K562 (cell line): ENCODE results near the gene TCF4. TPM values are rescaled to one million over a fixed set of nuclear protein-coding genes. Genes with fewer than 3 reads are reported as not detected.

ENCODE experiments used
- ATAC-seq: fragments of 200-7000 bp; cut with Tn5 transposase; 3 replicates; pipeline ENCODE4 v1.9.1; 2020; ENCODE audit warnings: moderate library complexity
- BruUV-seq: library from RNA; stranded (reverse); fragments of 400-500 nt; replicated peaks from 2 replicates; lab custom pipeline; 2021; lab: Mats Ljungman, UMichigan
- CTCF ChIA-PET: fragments of 300-600 bp; formaldehyde crosslinking; extraction: SDS; loops from one replicate; lab custom pipeline; 2021; ENCODE audit warnings: low intra/inter-chr PET ratio; lab: Yijun Ruan, JAX
- POLR2A ChIA-PET: fragments of 300-600, 350-650 bp; sonication (Branson Sonifier 250); formaldehyde crosslinking; extraction: SDS; loops from one replicate; lab custom pipeline; 2021; ENCODE audit warnings: antibody characterized with exemption, inconsistent platforms; lab: Yijun Ruan, JAX
- DNase-seq, 4 experiments: peaks; one replicate each; pipeline versions ENCODE4 v3.0.0 to v3.0.0-alpha.2; 2011 to 2018; ENCODE audit warnings: low spot score in 3 of 4, mixed read lengths in 3 of 4; ENCODE audit errors: extremely low read depth in 1 of 4
- FAIRE-seq: peaks from 2 replicates; lab custom pipeline; 2011; peaks lifted over from hg19 to GRCh38; lab: Jason Lieb, UNC
- H2AFZ ChIP-seq: 2 replicates; pipeline ENCODE4 v1.6.0; 2011; ENCODE audit warnings: low read depth, low read length, control low read depth, inconsistent platforms
- H3K27ac ChIP-seq: fragments of 200-600 bp; 3 replicates; pipeline ENCODE4 v1.8.0; 2011; ENCODE audit warnings: low read depth, mild to moderate bottlenecking, control low read depth, inconsistent platforms, low read length, moderate library complexity, mixed read lengths; ENCODE audit errors: extremely low read depth
- H3K27me3 ChIP-seq, 2 experiments: fragments of 300-600 bp in 1 of 2; 2 replicates in 1 of 2; 3 replicates in 1 of 2; pipeline versions ENCODE4 v1.6.0 to v1.8.0; 2011; ENCODE audit warnings: inconsistent platforms in 2 of 2, low read length in 2 of 2, mild to moderate bottlenecking in 1 of 2, mixed read lengths in 1 of 2, moderate library complexity in 1 of 2; ENCODE audit not compliant: control insufficient read depth in 2 of 2, insufficient read depth in 2 of 2
- H3K36me3 ChIP-seq: fragments of 300-600 bp; 3 replicates; pipeline ENCODE4 v1.8.0; 2011; ENCODE audit warnings: mild to moderate bottlenecking, low read length, inconsistent platforms; ENCODE audit not compliant: control insufficient read depth, insufficient read depth
- H3K4me1 ChIP-seq, 2 experiments: fragments of 200-600 bp in 1 of 2; replicated peaks in 1 of 2; 2 replicates in 1 of 2; 3 replicates in 1 of 2; pipeline versions ENCODE4 v1.5.1 to v1.8.0; 2011; ENCODE audit warnings: inconsistent platforms in 2 of 2, low read length in 2 of 2, mild to moderate bottlenecking in 1 of 2, mixed read lengths in 1 of 2, moderate library complexity in 1 of 2; ENCODE audit not compliant: control insufficient read depth in 2 of 2, insufficient read depth in 2 of 2
- H3K4me2 ChIP-seq: 2 replicates; pipeline ENCODE4 v1.6.1; 2011; ENCODE audit warnings: low read length, control low read depth, inconsistent platforms, mixed read lengths; ENCODE audit not compliant: insufficient read depth
- H3K4me3 ChIP-seq: fragments of 200-600 bp; sonication (generic), shearing (Covaris generic); 2 replicates; pipeline ENCODE4 v1.5.1; 2016; ENCODE audit warnings: control low read depth, inconsistent platforms
- H3K79me2 ChIP-seq: fragments of 200-600 bp; 3 replicates; pipeline ENCODE4 v1.8.0; 2011; ENCODE audit warnings: low read length, inconsistent platforms; ENCODE audit not compliant: control insufficient read depth, insufficient read depth
- H3K9ac ChIP-seq, 2 experiments: 2 replicates each; pipeline versions ENCODE4 v1.6.0 to v1.6.1; 2011; ENCODE audit warnings: low read depth in 2 of 2, low read length in 2 of 2, control low read depth in 1 of 2, inconsistent platforms in 1 of 2, mild to moderate bottlenecking in 1 of 2, mixed read lengths in 1 of 2; ENCODE audit not compliant: insufficient read depth in 1 of 2
- H3K9me1 ChIP-seq: one replicate; pipeline ENCODE4 v1.6.0; 2011; ENCODE audit warnings: inconsistent platforms, mild to moderate bottlenecking, low read length, moderate library complexity; ENCODE audit not compliant: control insufficient read depth, insufficient read depth
- H3K9me3 ChIP-seq: replicated peaks from 2 replicates; pipeline ENCODE4 v1.5.1; 2011; ENCODE audit warnings: low read depth, low read length, inconsistent platforms; ENCODE audit not compliant: control insufficient read depth, insufficient read depth
- H4K20me1 ChIP-seq: replicated peaks from 2 replicates; pipeline ENCODE4 v1.6.1; 2011; ENCODE audit warnings: low read length, inconsistent platforms, mixed read lengths; ENCODE audit not compliant: control insufficient read depth, insufficient read depth
- FOXK2 ChIP-seq, 2 experiments: fragments of 450-650 bp; IDR thresholded peaks in 1 of 2; conservative IDR thresholded peaks in 1 of 2; 2 replicates each; pipeline ENCODE4 v1.6.1; 2016; ENCODE audit warnings: low read depth in 2 of 2, mild to moderate bottlenecking in 1 of 2
- GTF2E2 ChIP-seq: fragments of 200-800 bp; sonication (Bioruptor generic); IDR thresholded peaks from 2 replicates; pipeline ENCODE4 v1.6.1; 2016; ENCODE audit warnings: missing genetic modification characterization, missing compliant biosample characterization
- HDAC2 ChIP-seq: fragments of 450-650 bp; IDR thresholded peaks from 2 replicates; pipeline ENCODE4 v1.6.1; 2016; ENCODE audit warnings: mild to moderate bottlenecking
- MAZ ChIP-seq, 2 experiments: fragments of 450-650 bp in 1 of 2; sonication (generic) in 1 of 2; formaldehyde crosslinking; IDR thresholded peaks in 1 of 2; conservative IDR thresholded peaks in 1 of 2; 2 replicates each; pipeline versions ENCODE4 v1.4.0 to v1.5.0; 2020; ENCODE audit warnings: mild to moderate bottlenecking in 1 of 2, missing genetic modification reagents in 1 of 2
- NEUROD1 ChIP-seq: fragments of 150-350 bp; IDR thresholded peaks from 2 replicates; pipeline ENCODE4 v1.6.1; 2014; ENCODE audit warnings: borderline replicate concordance, low read length, low read depth; ENCODE audit not compliant: partially characterized antibody
- POLR2A ChIP-seq: fragments of 450-650 bp; conservative IDR thresholded peaks from 2 replicates; pipeline ENCODE4 v1.6.1; 2016
- RFX1 ChIP-seq: fragments of 450-650 bp; IDR thresholded peaks from 2 replicates; pipeline ENCODE4 v1.6.1; 2016; ENCODE audit warnings: mild to moderate bottlenecking, moderate library complexity
- SAFB ChIP-seq: fragments of 200-400 bp; formaldehyde crosslinking; IDR thresholded peaks from 2 replicates; pipeline ENCODE4 v1.6.1; 2017; ENCODE audit warnings: low read depth, low read length, borderline replicate concordance
- SREBF1 ChIP-seq: fragments of 150-350 bp; IDR thresholded peaks from 2 replicates; pipeline ENCODE4 v1.6.1; 2014; ENCODE audit warnings: antibody characterized with exemption, low read depth, low read length, borderline replicate concordance
- STAG1 ChIP-seq: sonication (generic); formaldehyde crosslinking; IDR thresholded peaks from 2 replicates; pipeline ENCODE4 v1.5.0; 2020; ENCODE audit warnings: missing genetic modification reagents, borderline replicate concordance
- TCF3 ChIP-seq: sonication (generic); formaldehyde crosslinking; IDR thresholded peaks from 2 replicates; pipeline ENCODE4 v1.4.0; 2020; ENCODE audit warnings: mild to moderate bottlenecking, missing genetic modification reagents
- ZNF184 ChIP-seq: sonication (generic); formaldehyde crosslinking; IDR thresholded peaks from 2 replicates; pipeline ENCODE4 v1.5.0; 2020; ENCODE audit warnings: missing genetic modification reagents
- ZNF586 ChIP-seq: fragments of 450-650 bp; formaldehyde crosslinking; conservative IDR thresholded peaks from 2 replicates; pipeline ENCODE4 v1.4.0; 2020; ENCODE audit warnings: mild to moderate bottlenecking, moderate library complexity
- WGBS: fragments of 100-300 bp; shearing (Covaris generic); methylation state at CpG from one replicate; pipeline ENCODE4 v1.1.6; 2016; ENCODE audit warnings: low coverage, mixed read lengths; ENCODE audit not compliant: insufficient coverage; ENCODE audit errors: missing lambda C conversion rate; 5-methylcytosine and 5-hydroxymethylcytosine counted together
- in situ Hi-C: fragments of 300-500 bp; cut with MboI; formaldehyde crosslinking; loops from 4 replicates; pipeline ENCODE4 v1.15.0; 2018; ENCODE audit warnings: inconsistent platforms, mixed read lengths
- intact Hi-C: fragments of 100-400 bp; cut with micrococcal nuclease; formaldehyde crosslinking; loops from 2 replicates; pipeline ENCODE4 v1.14.2; 2022
- polyA plus RNA-seq, 8 experiments: library from polyadenylated mRNA; depleted of rRNA in 4 of 8; stranded (reverse) in 5 of 8; unstranded in 3 of 8; fragments of >200 nt; fragmentation: Nextera tagmentation in 2 of 8; fragmentation: Illumina TruSeq in 1 of 8; extraction: Ambion mirVana in 2 of 8; extraction: Trizol in 1 of 8; gene quantifications; 2 replicates each; pipeline versions ENCODE4 v1.2.1 to v1.2.3, GENCODE V29; 2011 to 2014; ENCODE audit warnings: inconsistent platforms in 1 of 8, missing spikeins in 1 of 8
- total RNA-seq, 7 experiments: library from RNA; depleted of rRNA in 6 of 7; stranded (reverse); fragments of >200 nt in 6 of 7; fragmentation: Illumina TruSeq in 2 of 7; extraction: Trizol in 2 of 7; gene quantifications; 2 replicates each; pipeline versions ENCODE4 v1.2.1 to v1.2.3, GENCODE V29; 2011 to 2021; ENCODE audit warnings: low replicate concordance in 1 of 7
- TF ChIP-seq, protein P1 (sequence below): fragments of 250-450 bp; sonication (Bioruptor Pico); IDR thresholded peaks from 2 replicates; pipeline ENCODE4 v1.8.0; 2021; ENCODE audit warnings: mild to moderate bottlenecking, moderate library complexity
- TF ChIP-seq, protein P2 (sequence below): IDR thresholded peaks from 2 replicates; pipeline ENCODE4 v1.6.1; 2011; ENCODE audit warnings: borderline replicate concordance, low read depth, mild to moderate bottlenecking, moderate library complexity, low read length; ENCODE audit not compliant: insufficient read depth, poor library complexity, severe bottlenecking
- TF ChIP-seq, protein P3 (sequence below): fragments of 450-650 bp; IDR thresholded peaks from 2 replicates; pipeline ENCODE4 v1.6.1; 2016; ENCODE audit warnings: low read depth, mild to moderate bottlenecking, moderate library complexity
- TF ChIP-seq, protein P4 (sequence below): fragments of 450-650 bp; formaldehyde crosslinking; IDR thresholded peaks from 2 replicates; pipeline ENCODE4 v1.4.0; 2020; ENCODE audit warnings: mild to moderate bottlenecking, mixed read lengths

TCF4 gene
- total and polyA plus RNA-seq, 9 of the 15 experiments (the other 6 are each of a cell fraction or from before 2014, with no cell fraction given) = 4.8 to 24.7 (median 15.2) TPM

DNA sequence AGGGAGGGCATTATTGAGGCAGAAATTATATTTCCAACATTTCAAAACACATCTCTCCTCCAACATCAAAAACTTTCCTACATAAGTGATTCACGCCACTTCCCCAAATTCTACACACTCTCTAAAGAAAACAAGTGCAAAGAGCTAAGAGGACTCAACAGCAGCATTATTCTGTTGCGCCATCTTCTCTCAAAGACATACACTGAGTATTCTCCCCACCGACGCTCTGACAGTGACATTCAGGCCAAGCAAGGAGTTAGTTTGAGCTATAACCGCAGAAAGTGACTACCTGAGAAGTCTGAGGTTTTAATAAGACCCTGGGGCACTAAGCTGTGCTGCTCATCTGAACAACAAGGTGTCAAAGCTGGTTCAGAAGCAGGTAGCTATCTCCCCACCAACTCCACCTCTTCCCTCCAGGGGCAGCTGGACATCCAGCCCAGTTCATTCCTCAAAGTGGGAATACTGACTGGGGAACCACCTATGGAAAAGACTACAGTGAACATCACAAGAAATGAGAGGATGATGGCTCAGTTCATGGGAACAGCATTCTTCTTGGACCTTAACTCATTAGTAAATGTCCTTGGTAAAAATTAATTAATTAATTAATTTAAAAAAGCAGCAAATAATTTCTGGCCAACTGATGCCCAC is 319.2 kb downstream of the TCF4 start:
- 96% methylated on average over 5 of the region's 5 CpGs for WGBS
- H3K4me2 ChIP-seq = no peak overlapping the region
- TF ChIP-seq SAFB (no peak), ZNF586 (no peak), TCF3 (CRISPR knock-in tag) (no peak), ZNF184 (CRISPR knock-in tag) (no peak), MAZ (CRISPR knock-in tag; conservative IDR thresholded peaks at IDR 0.05 in 1 of 2, IDR thresholded peaks at IDR 0.05 in 1 of 2) (no peak), GTF2E2 (no peak), POLR2A (no peak), HDAC2 (no peak), FOXK2 (conservative IDR thresholded peaks at IDR 0.05 in 1 of 2, IDR thresholded peaks at IDR 0.05 in 1 of 2; ENCODE audit: low read depth in 2 of 2) (no peak), NEUROD1 (no peak), STAG1 (CRISPR knock-in tag) (no peak), SREBF1 (no peak), RFX1 (no peak)
- TF ChIP-seq, protein P1, sequence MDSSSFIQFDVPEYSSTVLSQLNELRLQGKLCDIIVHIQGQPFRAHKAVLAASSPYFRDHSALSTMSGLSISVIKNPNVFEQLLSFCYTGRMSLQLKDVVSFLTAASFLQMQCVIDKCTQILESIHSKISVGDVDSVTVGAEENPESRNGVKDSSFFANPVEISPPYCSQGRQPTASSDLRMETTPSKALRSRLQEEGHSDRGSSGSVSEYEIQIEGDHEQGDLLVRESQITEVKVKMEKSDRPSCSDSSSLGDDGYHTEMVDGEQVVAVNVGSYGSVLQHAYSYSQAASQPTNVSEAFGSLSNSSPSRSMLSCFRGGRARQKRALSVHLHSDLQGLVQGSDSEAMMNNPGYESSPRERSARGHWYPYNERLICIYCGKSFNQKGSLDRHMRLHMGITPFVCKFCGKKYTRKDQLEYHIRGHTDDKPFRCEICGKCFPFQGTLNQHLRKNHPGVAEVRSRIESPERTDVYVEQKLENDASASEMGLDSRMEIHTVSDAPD (CRISPR knock-in tag) = no peak
- TF ChIP-seq, protein P2, sequence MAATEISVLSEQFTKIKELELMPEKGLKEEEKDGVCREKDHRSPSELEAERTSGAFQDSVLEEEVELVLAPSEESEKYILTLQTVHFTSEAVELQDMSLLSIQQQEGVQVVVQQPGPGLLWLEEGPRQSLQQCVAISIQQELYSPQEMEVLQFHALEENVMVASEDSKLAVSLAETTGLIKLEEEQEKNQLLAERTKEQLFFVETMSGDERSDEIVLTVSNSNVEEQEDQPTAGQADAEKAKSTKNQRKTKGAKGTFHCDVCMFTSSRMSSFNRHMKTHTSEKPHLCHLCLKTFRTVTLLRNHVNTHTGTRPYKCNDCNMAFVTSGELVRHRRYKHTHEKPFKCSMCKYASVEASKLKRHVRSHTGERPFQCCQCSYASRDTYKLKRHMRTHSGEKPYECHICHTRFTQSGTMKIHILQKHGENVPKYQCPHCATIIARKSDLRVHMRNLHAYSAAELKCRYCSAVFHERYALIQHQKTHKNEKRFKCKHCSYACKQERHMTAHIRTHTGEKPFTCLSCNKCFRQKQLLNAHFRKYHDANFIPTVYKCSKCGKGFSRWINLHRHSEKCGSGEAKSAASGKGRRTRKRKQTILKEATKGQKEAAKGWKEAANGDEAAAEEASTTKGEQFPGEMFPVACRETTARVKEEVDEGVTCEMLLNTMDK = no peak
- TF ChIP-seq, protein P3, sequence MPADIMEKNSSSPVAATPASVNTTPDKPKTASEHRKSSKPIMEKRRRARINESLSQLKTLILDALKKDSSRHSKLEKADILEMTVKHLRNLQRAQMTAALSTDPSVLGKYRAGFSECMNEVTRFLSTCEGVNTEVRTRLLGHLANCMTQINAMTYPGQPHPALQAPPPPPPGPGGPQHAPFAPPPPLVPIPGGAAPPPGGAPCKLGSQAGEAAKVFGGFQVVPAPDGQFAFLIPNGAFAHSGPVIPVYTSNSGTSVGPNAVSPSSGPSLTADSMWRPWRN = no peak
- TF ChIP-seq, protein P4, sequence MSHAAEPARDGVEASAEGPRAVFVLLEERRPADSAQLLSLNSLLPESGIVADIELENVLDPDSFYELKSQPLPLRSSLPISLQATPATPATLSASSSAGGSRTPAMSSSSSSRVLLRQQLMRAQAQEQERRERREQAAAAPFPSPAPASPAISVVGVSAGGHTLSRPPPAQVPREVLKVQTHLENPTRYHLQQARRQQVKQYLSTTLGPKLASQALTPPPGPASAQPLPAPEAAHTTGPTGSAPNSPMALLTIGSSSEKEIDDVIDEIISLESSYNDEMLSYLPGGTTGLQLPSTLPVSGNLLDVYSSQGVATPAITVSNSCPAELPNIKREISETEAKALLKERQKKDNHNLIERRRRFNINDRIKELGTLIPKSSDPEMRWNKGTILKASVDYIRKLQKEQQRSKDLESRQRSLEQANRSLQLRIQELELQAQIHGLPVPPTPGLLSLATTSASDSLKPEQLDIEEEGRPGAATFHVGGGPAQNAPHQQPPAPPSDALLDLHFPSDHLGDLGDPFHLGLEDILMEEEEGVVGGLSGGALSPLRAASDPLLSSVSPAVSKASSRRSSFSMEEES (CRISPR knock-in tag) = no peak

More for the DNA sequence above, 319.2 kb downstream of the TCF4 start:
- H3K36me3 ChIP-seq = peaks cover 7% of the 10 kb centered on the region; the same call in 2 of the 3 replicates
- no peaks in the 10 kb centered on the region for H3K27me3 ChIP-seq
- H3K9me1 ChIP-seq = no peaks in the 10 kb centered on the region
- FAIRE-seq = no peak
- ChIA-PET CTCF (no interaction called here), POLR2A (interaction anchor here (0.7 kb wide), 1 partner anchor 228 kb away, joined by 4 read pairs; no protein-coding TSS in a partner anchor)
- H3K27ac ChIP-seq = no peak overlapping the region
- no peak overlapping the region for H2AFZ ChIP-seq
- no peaks in the 10 kb centered on the region for H3K9me3 ChIP-seq
- H4K20me1 ChIP-seq = no peaks in the 10 kb centered on the region
- intact Hi-C loops (no loop called here), in situ Hi-C loops (no loop called here)
- no peak overlapping the region for H3K4me3 ChIP-seq
- ATAC-seq = no peak
- BruUV-seq = no TSS peak
- H3K79me2 ChIP-seq = no peaks in the 10 kb centered on the region
- no peak for DNase-seq
- H3K4me1 ChIP-seq = 0 out of 5 replicates have a peak, but pooled peaks cover 0 to 3% of the 10 kb centered on the region in 2 experiments
- no peak overlapping the region for H3K9ac ChIP-seq
